HepG2 (cell line): ENCODE measurements around the gene TST. TPM values are rescaled to one million over a fixed set of nuclear protein-coding genes. Genes with fewer than 3 reads are reported as not detected.

Experiments used
- ATAC-seq: fragments of 200-7000 bp; cut with Tn5 transposase; 3 replicates; pipeline ENCODE4 v1.9.1; 2020; ENCODE audit warnings: mild to moderate bottlenecking, moderate library complexity
- BruUV-seq: library from RNA; stranded (reverse); fragments of 400-500 nt; replicated peaks from 2 replicates; lab custom pipeline; 2021; lab: Mats Ljungman, UMichigan
- CTCF ChIA-PET: fragments of 300-600 bp; formaldehyde crosslinking; extraction: SDS; loops from one replicate; lab custom pipeline; 2021; ENCODE audit warnings: low total read pairs, inconsistent platforms, low intra/inter-chr PET ratio; lab: Yijun Ruan, JAX
- POLR2A ChIA-PET: fragments of 350-600 bp; sonication (Branson Sonifier 250); formaldehyde crosslinking; loops from one replicate; lab custom pipeline; 2020; ENCODE audit warnings: antibody characterized with exemption, inconsistent platforms; lab: Yijun Ruan, JAX
- DNase-seq: peaks from one replicate; pipeline ENCODE4 v3.0.0-alpha.2; 2015; ENCODE audit warnings: low spot score
- FAIRE-seq: peaks from 3 replicates; lab custom pipeline; 2011; peaks lifted over from hg19 to GRCh38; lab: Jason Lieb, UNC
- H2AFZ ChIP-seq: one replicate; pipeline ENCODE4 v1.6.1; 2011; ENCODE audit warnings: low read length, inconsistent platforms
- H3K27ac ChIP-seq: fragments of 300-600 bp; 3 replicates; pipeline ENCODE4 v1.8.0; 2011; ENCODE audit warnings: mixed run types, mild to moderate bottlenecking, mixed read lengths, low read length, inconsistent platforms; ENCODE audit not compliant: insufficient read depth; ENCODE audit errors: extremely low read length
- H3K27me3 ChIP-seq, 2 experiments: fragments of 200-600 bp in 1 of 2; 2 replicates in 1 of 2; 3 replicates in 1 of 2; pipeline versions ENCODE4 v1.6.0 to v1.8.0; 2011; ENCODE audit warnings: low read length in 2 of 2, mild to moderate bottlenecking in 2 of 2, moderate library complexity in 2 of 2, inconsistent platforms in 1 of 2; ENCODE audit not compliant: insufficient read depth in 2 of 2, control insufficient read depth in 1 of 2
- H3K36me3 ChIP-seq, 2 experiments: fragments of 200-600 bp in 1 of 2; replicated peaks in 1 of 2; 2 replicates in 1 of 2; 3 replicates in 1 of 2; pipeline versions ENCODE4 v1.5.1 to v1.8.0; 2011; ENCODE audit warnings: low read length in 2 of 2, inconsistent platforms in 1 of 2; ENCODE audit not compliant: insufficient read depth in 2 of 2, control insufficient read depth in 1 of 2
- H3K4me1 ChIP-seq: 2 replicates; pipeline ENCODE4 v1.5.1; 2012; ENCODE audit warnings: low read length, inconsistent platforms; ENCODE audit not compliant: insufficient read depth
- H3K4me2 ChIP-seq: 2 replicates; pipeline ENCODE4 v1.6.0; 2011; ENCODE audit warnings: low read depth, low read length, inconsistent platforms
- H3K4me3 ChIP-seq, 3 experiments: fragments of 200-600 bp in 1 of 3; sonication (generic), shearing (Covaris generic) in 1 of 3; replicated peaks in 1 of 3; 2 replicates each; pipeline ENCODE4 v1.5.1; 2011 to 2016; ENCODE audit warnings: low read length in 3 of 3, inconsistent platforms in 2 of 3, low read depth in 2 of 3, mild to moderate bottlenecking in 2 of 3, control low read depth in 1 of 3, mixed read lengths in 1 of 3; ENCODE audit not compliant: insufficient read depth in 1 of 3
- H3K79me2 ChIP-seq: one replicate; pipeline ENCODE4 v1.6.1; 2011; ENCODE audit warnings: low read length, inconsistent platforms; ENCODE audit not compliant: insufficient read depth
- H3K9ac ChIP-seq: 2 replicates; pipeline ENCODE4 v1.6.0; 2011; ENCODE audit warnings: mild to moderate bottlenecking, low read depth, low read length, inconsistent platforms; ENCODE audit not compliant: insufficient read depth
- H3K9me3 ChIP-seq: 2 replicates; pipeline ENCODE4 v1.5.1; 2012; ENCODE audit warnings: mild to moderate bottlenecking, low read length
- H4K20me1 ChIP-seq: 2 replicates; pipeline ENCODE4 v1.6.0; 2011; ENCODE audit warnings: inconsistent platforms, mild to moderate bottlenecking, low read length, moderate library complexity; ENCODE audit not compliant: insufficient read depth
- JDP2 ChIP-seq: sonication (generic); formaldehyde crosslinking; IDR thresholded peaks from 2 replicates; pipeline ENCODE4 v1.8.1; 2022; ENCODE audit warnings: missing genetic modification reagents, borderline replicate concordance
- KDM3A ChIP-seq: IDR thresholded peaks from 2 replicates; pipeline ENCODE4 v1.6.1; 2018; ENCODE audit warnings: low read depth, missing compliant biosample characterization
- SSRP1 ChIP-seq: IDR thresholded peaks from 2 replicates; pipeline ENCODE4 v1.6.1; 2016; ENCODE audit warnings: control low read depth
- ZNF776 ChIP-seq: sonication (generic); formaldehyde crosslinking; IDR thresholded peaks from 2 replicates; pipeline ENCODE4 v1.4.0; 2020; ENCODE audit warnings: mild to moderate bottlenecking, missing genetic modification reagents
- WGBS: methylation state at CpG from one replicate; pipeline ENCODE4 v1.1.6; 2017; ENCODE audit warnings: low lambda C conversion rate; 5-methylcytosine and 5-hydroxymethylcytosine counted together
- in situ Hi-C: cut with HindIII; loops from 2 replicates; pipeline ENCODE4 v1.10.0; 2017; ENCODE audit warnings: low pct_unique_long_range_greater_than_20kb; ENCODE audit not compliant: extremely low pct_ligation_motif_present
- intact Hi-C: fragments of 100-400 bp; cut with micrococcal nuclease; formaldehyde crosslinking; loops from one replicate; pipeline ENCODE4 v1.10.0; 2022; ENCODE audit not compliant: unreplicated experiment
- polyA plus RNA-seq, 8 experiments: library from polyadenylated mRNA; depleted of rRNA in 3 of 8; stranded (reverse) in 7 of 8; unstranded in 1 of 8; fragments of >200 nt; fragmentation: Illumina TruSeq in 4 of 8; extraction: Trizol in 4 of 8; gene quantifications; 2 replicates each; pipeline versions ENCODE4 v1.2.1 to v1.2.3, GENCODE V29; 2011 to 2016; ENCODE audit warnings: low read depth in 4 of 8, missing spikeins in 1 of 8, mixed read lengths in 1 of 8; ENCODE audit not compliant: insufficient read depth in 1 of 8
- total RNA-seq, 5 experiments: library from RNA; depleted of rRNA; stranded (reverse); fragments of >200 nt; fragmentation: Illumina TruSeq; extraction: Trizol; gene quantifications; 2 replicates each; pipeline ENCODE4 v1.2.3, GENCODE V29; 2016; ENCODE audit warnings: low read depth in 1 of 5
- TF ChIP-seq, protein P1 (sequence below): sonication (generic); formaldehyde crosslinking; IDR thresholded peaks from 2 replicates; pipeline ENCODE4 v1.5.0; 2020; ENCODE audit warnings: mild to moderate bottlenecking, missing genetic modification reagents, moderate library complexity
- TF ChIP-seq, protein P2 (sequence below): IDR thresholded peaks from 2 replicates; pipeline ENCODE4 v1.6.1; 2012; ENCODE audit warnings: low read length, improper control_type of control experiment

Gene TST
- total and polyA plus RNA-seq, 2 of the 13 experiments (the other 11 are each of a cell fraction or from before 2014, with no cell fraction given): 44.6 to 63.6 TPM

DNA sequence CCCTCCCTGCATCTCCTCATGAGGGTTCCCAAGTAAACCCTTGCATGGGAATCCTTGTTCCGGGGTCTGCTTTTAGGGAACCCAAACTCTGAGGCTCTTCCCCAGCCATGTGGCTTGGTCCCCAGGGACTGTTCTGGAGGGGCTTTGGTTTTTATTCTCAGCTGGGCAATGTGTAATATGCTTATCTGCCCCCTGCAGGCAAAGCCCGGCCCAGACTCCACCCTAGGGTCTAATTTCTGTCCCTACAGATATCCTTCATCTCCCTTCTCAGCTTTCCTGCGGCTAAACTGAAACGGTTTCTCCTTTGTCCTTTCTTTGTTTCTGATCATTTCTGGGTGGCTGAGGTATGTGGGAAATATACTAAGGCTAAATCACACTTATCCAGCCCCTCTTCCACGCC is 37.1 kb downstream of the TST start:
- Histone ChIP-seq H2AFZ (no peak overlapping the region), H3K4me1 (peaks cover 6% of the 10 kb centered on the region; the same call in 1 of the 2 replicates), H3K9ac (no peak overlapping the region), H3K4me3 (no peak overlapping the region), H3K27ac (no peak overlapping the region), H3K4me2 (no peak overlapping the region), H3K9me3 (peaks cover 14% of the 10 kb centered on the region), H4K20me1 (no peaks in the 10 kb centered on the region), H3K27me3 (0 out of 5 replicates have a peak, but pooled peaks cover 0 to 2% of the 10 kb centered on the region in 2 experiments), H3K79me2 (no peaks in the 10 kb centered on the region), H3K36me3 (no peaks in the 10 kb centered on the region)
- FAIRE-seq: no peak
- peak; percentile 29; the same call in 1 of the 3 replicates for ATAC-seq
- ChIA-PET CTCF (interaction anchor here (1.4 kb wide), 1 partner anchor 62 kb away, joined by 3 read pairs; no protein-coding TSS in a partner anchor), POLR2A (no interaction called here)
- DNase-seq: no peak
- intact Hi-C loops: no loop called here
- 24% methylated on average over 5 of the region's 5 CpGs for WGBS
- no peak for TF ChIP-seq SSRP1
- no peak for TF ChIP-seq JDP2
- TF ChIP-seq, protein P1, sequence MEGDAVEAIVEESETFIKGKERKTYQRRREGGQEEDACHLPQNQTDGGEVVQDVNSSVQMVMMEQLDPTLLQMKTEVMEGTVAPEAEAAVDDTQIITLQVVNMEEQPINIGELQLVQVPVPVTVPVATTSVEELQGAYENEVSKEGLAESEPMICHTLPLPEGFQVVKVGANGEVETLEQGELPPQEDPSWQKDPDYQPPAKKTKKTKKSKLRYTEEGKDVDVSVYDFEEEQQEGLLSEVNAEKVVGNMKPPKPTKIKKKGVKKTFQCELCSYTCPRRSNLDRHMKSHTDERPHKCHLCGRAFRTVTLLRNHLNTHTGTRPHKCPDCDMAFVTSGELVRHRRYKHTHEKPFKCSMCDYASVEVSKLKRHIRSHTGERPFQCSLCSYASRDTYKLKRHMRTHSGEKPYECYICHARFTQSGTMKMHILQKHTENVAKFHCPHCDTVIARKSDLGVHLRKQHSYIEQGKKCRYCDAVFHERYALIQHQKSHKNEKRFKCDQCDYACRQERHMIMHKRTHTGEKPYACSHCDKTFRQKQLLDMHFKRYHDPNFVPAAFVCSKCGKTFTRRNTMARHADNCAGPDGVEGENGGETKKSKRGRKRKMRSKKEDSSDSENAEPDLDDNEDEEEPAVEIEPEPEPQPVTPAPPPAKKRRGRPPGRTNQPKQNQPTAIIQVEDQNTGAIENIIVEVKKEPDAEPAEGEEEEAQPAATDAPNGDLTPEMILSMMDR (CRISPR knock-in tag): peak; percentile 9; the same call in 1 of the 2 replicates
- TF ChIP-seq KDM3A: no peak
- BruUV-seq: no TSS peak
- in situ Hi-C loops: no loop called here

DNA sequence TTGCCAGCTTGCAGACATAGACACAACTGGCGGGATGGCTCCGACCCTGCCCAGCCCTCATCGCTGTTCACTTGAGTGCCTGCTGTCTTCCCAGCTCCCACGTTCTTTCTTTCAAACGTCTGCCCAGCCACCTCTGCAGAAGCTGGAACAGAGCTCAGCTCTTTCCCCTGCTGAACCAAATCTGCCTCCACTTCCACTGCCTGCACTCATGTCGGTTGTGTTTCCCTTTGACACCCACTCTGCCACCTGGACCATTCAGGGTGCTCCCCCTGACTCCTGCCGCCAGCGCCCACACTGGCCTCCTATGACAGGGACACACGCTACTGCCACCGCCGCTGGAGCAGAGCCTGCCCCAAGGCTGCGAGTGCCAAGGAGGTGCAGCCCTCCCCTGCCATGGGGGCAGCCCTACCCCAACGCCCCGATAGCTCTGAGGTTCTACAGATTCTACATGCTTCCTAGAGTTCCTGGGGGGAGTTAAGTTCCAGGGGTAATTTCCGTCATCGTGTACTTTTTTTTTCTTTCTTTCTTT is 37.9 kb downstream of the TST start:
- FAIRE-seq: no peak
- BruUV-seq: no TSS peak
- Histone ChIP-seq H3K4me1 (peaks cover 6% of the 10 kb centered on the region; the same call in 1 of the 2 replicates), H3K4me3 (no peak overlapping the region), H3K27me3 (0 out of 5 replicates have a peak, but pooled peaks cover 0 to 2% of the 10 kb centered on the region in 2 experiments), H2AFZ (no peak overlapping the region), H3K9ac (no peak overlapping the region), H3K36me3 (no peaks in the 10 kb centered on the region), H3K4me2 (no peak overlapping the region), H3K9me3 (peaks cover 11% of the 10 kb centered on the region), H4K20me1 (no peaks in the 10 kb centered on the region), H3K27ac (no peak overlapping the region), H3K79me2 (no peaks in the 10 kb centered on the region)
- intact Hi-C loops (no loop called here), in situ Hi-C loops (no loop called here)
- 66% methylated on average over 16 of the region's 16 CpGs for WGBS
- CTCF ChIA-PET: interaction anchor here (1.4 kb wide), 1 partner anchor 63 kb away, joined by 3 read pairs; no protein-coding TSS in a partner anchor
- POLR2A ChIA-PET: no interaction called here
- no peak for TF ChIP-seq ZNF776 (CRISPR knock-in tag)
- TF ChIP-seq, protein P2, sequence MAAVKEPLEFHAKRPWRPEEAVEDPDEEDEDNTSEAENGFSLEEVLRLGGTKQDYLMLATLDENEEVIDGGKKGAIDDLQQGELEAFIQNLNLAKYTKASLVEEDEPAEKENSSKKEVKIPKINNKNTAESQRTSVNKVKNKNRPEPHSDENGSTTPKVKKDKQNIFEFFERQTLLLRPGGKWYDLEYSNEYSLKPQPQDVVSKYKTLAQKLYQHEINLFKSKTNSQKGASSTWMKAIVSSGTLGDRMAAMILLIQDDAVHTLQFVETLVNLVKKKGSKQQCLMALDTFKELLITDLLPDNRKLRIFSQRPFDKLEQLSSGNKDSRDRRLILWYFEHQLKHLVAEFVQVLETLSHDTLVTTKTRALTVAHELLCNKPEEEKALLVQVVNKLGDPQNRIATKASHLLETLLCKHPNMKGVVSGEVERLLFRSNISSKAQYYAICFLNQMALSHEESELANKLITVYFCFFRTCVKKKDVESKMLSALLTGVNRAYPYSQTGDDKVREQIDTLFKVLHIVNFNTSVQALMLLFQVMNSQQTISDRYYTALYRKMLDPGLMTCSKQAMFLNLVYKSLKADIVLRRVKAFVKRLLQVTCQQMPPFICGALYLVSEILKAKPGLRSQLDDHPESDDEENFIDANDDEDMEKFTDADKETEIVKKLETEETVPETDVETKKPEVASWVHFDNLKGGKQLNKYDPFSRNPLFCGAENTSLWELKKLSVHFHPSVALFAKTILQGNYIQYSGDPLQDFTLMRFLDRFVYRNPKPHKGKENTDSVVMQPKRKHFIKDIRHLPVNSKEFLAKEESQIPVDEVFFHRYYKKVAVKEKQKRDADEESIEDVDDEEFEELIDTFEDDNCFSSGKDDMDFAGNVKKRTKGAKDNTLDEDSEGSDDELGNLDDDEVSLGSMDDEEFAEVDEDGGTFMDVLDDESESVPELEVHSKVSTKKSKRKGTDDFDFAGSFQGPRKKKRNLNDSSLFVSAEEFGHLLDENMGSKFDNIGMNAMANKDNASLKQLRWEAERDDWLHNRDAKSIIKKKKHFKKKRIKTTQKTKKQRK: no peak
- DNase-seq: no peak
- no peak for ATAC-seq
